Immature natural killer cell (primary cell): ENCODE data around the gene SPANXB1. TPM values are rescaled to one million over a fixed set of nuclear protein-coding genes. Genes with fewer than 3 reads are reported as not detected.
"Not testable (repeated sequence)": the region's sequence is repeated elsewhere in the genome, so short reads cannot be mapped to it uniquely, and the experiment has no call there.

Experiments used
- DNase-seq, 3 donors: peaks; one replicate each; pipeline ENCODE4 v3.0.0; 2022; ENCODE audit warnings: mixed read lengths in 1 of 3
- H3K27ac Mint-ChIP-seq, 6 donors: one replicate each; pipeline ENCODE4 v1.8.0; 2020; ENCODE audit warnings: mixed read lengths in 6 of 6, mild to moderate bottlenecking in 5 of 6, inconsistent platforms in 4 of 6, moderate library complexity in 3 of 6
- H3K27me3 Mint-ChIP-seq, 3 donors: one replicate each; pipeline ENCODE4 v1.8.0; 2020 to 2021; ENCODE audit warnings: low read depth in 3 of 3, mild to moderate bottlenecking in 3 of 3, mixed read lengths in 3 of 3, moderate library complexity in 3 of 3, inconsistent platforms in 1 of 3
- H3K36me3 Mint-ChIP-seq, 3 donors: one replicate each; pipeline ENCODE4 v1.8.0; 2020; ENCODE audit warnings: mixed read lengths in 3 of 3, inconsistent platforms in 2 of 3, mild to moderate bottlenecking in 2 of 3
- H3K4me1 Mint-ChIP-seq, 2 donors: one replicate each; pipeline ENCODE4 v1.8.0; 2020; ENCODE audit warnings: inconsistent platforms in 2 of 2, mild to moderate bottlenecking in 2 of 2, mixed read lengths in 2 of 2, moderate library complexity in 1 of 2
- H3K4me3 Mint-ChIP-seq, 5 donors: one replicate each; pipeline ENCODE4 v1.8.0; 2020; ENCODE audit warnings: mild to moderate bottlenecking in 5 of 5, mixed read lengths in 5 of 5, inconsistent platforms in 3 of 5, moderate library complexity in 3 of 5
- H3K9me3 Mint-ChIP-seq, 6 donors: one replicate each; pipeline ENCODE4 v1.8.0; 2020; ENCODE audit warnings: mild to moderate bottlenecking in 6 of 6, mixed read lengths in 6 of 6, inconsistent platforms in 4 of 6, moderate library complexity in 3 of 6
- polyA plus RNA-seq, 3 donors: library from polyadenylated mRNA; unstranded; fragments of 300-500 nt; fragmentation: Illumina TruSeq; gene quantifications; one replicate each; pipeline ENCODE4 v1.2.3, GENCODE V29; 2021

SPANXB1 gene, protein sequence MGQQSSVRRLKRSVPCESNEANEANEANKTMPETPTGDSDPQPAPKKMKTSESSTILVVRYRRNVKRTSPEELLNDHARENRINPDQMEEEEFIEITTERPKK
- not detected for polyA plus RNA-seq

DNA sequence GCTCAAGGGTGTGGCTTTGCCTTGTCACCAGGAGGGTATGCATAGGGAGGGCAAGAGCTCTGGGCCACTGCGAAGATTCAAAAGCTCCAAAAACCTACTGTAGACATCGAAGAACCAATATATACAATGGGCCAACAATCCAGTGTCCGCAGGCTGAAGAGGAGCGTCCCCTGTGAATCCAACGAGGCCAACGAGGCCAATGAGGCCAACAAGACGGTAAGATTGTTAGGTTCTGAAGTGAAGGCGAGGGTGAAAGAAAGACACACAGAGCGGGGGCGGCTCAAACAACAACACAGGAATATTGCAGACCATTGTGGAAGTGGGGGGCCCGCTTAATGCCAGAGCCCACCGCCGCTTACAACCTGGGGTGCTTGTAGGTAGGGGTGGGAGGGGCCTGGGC lies at the start of gene SPANXB1:
Gene SPANXB1, plus strand, starts transcription at position 27 of the 400 bp plus-strand sequence. Its CDS starts 100 bp downstream, at position 127.
- H3K4me3 Mint-ChIP-seq, DNase-seq, H3K36me3 Mint-ChIP-seq, H3K27me3 Mint-ChIP-seq, H3K9me3 Mint-ChIP-seq, H3K4me1 Mint-ChIP-seq, H3K27ac Mint-ChIP-seq: not testable (repeated sequence)

DNA sequence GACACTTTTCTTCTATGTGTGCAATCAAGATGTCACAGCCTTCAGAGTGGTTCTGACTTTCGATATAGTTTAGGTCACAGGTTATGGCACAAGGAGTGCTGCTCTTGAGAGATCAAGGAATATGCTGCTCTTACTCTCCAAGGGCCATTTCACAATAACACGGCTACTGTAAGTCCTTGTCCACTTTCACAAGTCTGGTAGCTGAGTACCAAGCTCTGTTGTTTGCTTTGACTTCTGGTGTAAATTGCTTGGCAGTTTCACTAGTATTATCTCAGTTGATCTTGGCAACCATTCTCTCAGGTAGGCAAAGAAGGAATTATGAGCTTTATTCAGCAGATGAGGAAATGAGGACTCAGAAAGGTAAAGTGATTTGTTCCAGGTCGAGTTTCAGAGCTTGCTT lies 35.4 kb upstream of the SPANXB1 start:
- Mint-ChIP-seq H3K4me3 (no peak overlapping the region), H3K36me3 (no peaks in the 10 kb centered on the region), H3K27ac (no peak overlapping the region), H3K27me3 (peaks cover 0 to 2% (median 0%) of the 10 kb centered on the region in 3 donors), H3K9me3 (peaks cover 0 to 2% (median 0%) of the 10 kb centered on the region in 6 donors), H3K4me1 (no peaks in the 10 kb centered on the region)
- no peak for DNase-seq

DNA sequence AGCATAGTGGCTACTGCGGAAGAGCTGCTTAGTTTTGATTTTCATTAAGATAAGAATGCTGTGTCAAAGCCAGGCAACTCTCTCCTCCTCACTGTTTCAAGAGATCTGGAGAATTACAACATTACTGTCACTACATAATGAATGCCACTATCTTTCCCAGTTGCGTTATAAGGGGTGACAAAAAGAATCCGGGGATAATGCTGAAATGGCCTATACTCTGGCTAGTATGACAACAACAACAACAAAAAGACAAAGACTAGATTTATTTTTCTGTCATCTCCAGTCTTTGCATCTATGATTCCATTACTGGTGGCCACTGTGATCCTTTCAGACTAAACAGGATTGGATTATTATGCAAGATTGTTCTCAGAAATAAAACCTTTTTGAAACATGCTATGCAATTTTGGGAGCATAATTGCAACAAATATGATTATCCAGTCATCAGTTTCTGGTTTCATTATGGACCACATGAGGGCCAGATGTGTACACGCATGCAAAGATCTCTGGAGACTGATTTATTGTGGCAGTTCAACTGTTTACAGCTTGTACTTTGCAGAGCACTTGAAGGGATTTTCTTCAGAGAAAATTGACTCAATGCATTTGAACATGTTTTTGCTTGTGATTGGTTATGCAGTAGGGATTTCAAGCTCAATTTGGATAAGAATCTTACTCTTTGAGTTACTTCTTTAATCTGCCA lies 31.1 kb upstream of the SPANXB1 start:
- Mint-ChIP-seq H3K4me3 (no peak overlapping the region), H3K27me3 (peaks cover 0 to 4% (median 0%) of the 10 kb centered on the region in 3 donors), H3K27ac (no peak overlapping the region), H3K36me3 (no peaks in the 10 kb centered on the region), H3K9me3 (no peaks in the 10 kb centered on the region), H3K4me1 (no peaks in the 10 kb centered on the region)
- no peak for DNase-seq

DNA sequence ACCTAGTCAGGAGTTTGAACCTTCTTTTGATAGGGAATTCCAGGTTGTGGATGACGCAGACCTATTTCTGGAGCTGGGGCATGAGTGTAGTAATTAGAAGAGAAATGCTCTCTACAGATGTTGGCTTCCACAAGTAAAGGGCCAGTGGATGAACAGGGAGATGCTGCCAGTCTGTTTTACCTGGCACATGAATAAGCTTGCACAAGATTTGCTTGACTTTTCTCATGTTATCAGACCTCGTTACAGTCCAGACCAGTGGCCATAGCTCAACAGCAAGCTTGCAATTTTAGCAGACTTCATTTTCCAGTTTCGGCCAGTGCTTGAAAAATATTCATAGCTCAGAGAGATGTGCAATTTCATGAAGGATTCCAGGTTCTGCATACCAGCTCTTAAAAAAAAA lies 26.9 kb upstream of the SPANXB1 start:
- H3K27me3 Mint-ChIP-seq: peaks cover 0 to 5% (median 0%) of the 10 kb centered on the region in 3 donors
- no peak overlapping the region for H3K4me3 Mint-ChIP-seq
- H3K4me1 Mint-ChIP-seq: no peaks in the 10 kb centered on the region
- DNase-seq: no peak
- H3K36me3 Mint-ChIP-seq: no peaks in the 10 kb centered on the region
- H3K27ac Mint-ChIP-seq: no peak overlapping the region
- no peaks in the 10 kb centered on the region for H3K9me3 Mint-ChIP-seq

DNA sequence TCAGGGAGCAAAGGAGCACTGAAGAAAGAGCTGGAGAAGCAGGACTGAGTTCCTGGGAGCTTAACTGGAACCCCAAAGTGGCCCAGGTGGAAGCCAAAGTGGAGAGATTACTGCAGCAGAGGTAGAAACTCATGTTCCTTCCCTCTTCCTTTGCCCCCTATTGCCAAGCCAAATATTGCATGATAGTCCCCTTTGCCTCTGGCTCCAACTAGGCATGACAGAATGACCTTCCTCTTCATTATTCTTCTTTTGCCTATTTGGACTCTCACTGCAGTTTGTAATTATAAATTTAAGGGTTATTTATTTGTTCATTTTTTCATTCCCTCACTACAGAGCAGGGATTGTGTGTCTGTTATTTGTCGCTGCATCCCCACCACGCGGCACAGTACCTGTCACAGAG lies 22.1 kb upstream of the SPANXB1 start:
- H3K4me1 Mint-ChIP-seq: no peaks in the 10 kb centered on the region
- H3K27ac Mint-ChIP-seq: no peak overlapping the region
- H3K9me3 Mint-ChIP-seq: no peaks in the 10 kb centered on the region
- no peaks in the 10 kb centered on the region for H3K36me3 Mint-ChIP-seq
- H3K27me3 Mint-ChIP-seq: peaks cover 0 to 5% (median 2%) of the 10 kb centered on the region in 3 donors
- DNase-seq: no peak
- no peak overlapping the region for H3K4me3 Mint-ChIP-seq

DNA sequence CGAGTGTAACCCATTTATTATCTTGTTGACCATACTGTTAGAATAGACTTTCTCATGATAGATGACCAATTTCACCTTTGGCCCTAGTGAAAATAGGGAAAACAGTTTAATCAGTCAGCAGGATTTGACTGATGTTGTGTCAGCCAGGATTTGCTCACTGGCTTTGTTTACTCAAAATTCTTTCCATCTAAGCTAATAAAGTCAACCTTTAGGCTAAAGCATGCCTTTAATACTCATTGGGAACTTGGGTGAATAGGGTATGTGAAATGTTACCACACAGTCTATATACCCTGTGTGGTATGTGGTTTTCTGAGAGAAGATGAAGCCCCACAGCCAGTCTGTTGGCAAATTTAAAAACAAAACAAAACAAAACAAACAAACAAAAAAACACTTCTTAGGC lies 18.7 kb upstream of the SPANXB1 start:
- Mint-ChIP-seq H3K27me3 (peaks cover 0 to 3% (median 2%) of the 10 kb centered on the region in 3 donors), H3K4me1 (no peaks in the 10 kb centered on the region), H3K27ac (no peak overlapping the region), H3K9me3 (peaks cover 0 to 1% (median 0%) of the 10 kb centered on the region in 6 donors), H3K4me3 (no peak overlapping the region), H3K36me3 (no peaks in the 10 kb centered on the region)
- DNase-seq: no peak

DNA sequence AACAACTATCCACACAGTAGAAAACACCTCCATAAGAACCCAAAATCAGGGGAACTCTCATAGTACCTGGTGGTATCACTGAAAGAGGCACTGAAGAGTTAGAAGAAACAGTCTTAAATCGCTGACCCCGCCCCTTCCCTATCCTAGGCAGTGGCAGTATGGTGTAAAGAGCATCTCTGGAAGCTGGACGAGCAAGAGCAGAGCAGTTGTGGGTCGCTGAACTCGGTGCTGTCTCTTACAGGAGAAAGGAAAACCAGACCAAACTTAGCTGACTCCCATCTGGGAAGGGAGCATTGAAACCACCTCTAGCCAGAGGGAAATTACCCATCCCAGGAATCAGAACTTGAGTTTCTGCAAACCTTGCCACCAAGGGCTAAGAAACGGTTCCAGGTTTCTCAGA lies 2.8 kb downstream of the SPANXB1 start:
- H3K27me3 Mint-ChIP-seq, H3K36me3 Mint-ChIP-seq, H3K4me3 Mint-ChIP-seq, H3K9me3 Mint-ChIP-seq, DNase-seq, H3K27ac Mint-ChIP-seq, H3K4me1 Mint-ChIP-seq: not testable (repeated sequence)

DNA sequence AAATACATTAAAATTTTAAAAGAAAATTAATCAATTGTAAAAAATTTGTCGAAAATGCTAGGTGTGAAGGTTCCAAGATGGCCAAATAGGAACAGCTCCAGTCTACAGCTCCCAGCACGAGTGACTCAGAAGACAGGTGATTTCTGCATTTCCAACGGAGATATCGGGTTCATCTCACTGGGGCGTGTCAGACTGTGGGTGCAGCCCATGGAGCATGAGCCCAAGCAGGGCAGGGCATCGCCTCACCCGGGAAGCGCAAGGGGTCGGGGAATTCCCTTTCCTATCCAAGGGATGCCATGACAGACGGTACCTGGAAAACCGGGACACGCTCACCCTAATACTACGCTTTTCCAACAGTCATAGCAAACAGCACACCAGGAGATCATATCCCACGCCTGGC lies 41.9 kb downstream of the SPANXB1 start:
- not testable (repeated sequence) for H3K4me3 Mint-ChIP-seq, H3K9me3 Mint-ChIP-seq, H3K36me3 Mint-ChIP-seq, DNase-seq, H3K27me3 Mint-ChIP-seq, H3K27ac Mint-ChIP-seq, H3K4me1 Mint-ChIP-seq

DNA sequence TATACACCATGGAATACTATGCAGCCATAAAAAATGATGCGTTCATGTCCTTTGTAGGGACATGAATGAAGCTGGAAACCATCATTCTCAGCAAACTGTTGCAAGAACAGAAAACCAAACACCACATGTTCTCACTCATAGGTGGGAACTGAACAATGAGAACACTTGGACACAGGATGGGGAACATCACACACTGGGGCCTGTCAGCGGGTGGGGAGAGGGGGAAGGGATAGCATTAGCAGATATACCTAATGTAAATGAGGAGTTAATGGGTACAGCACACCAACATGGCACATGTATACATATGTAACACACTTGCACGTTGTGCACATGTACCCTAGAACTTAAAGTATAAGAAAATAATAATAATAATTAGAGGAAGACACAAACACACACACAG lies 47.5 kb downstream of the SPANXB1 start:
- not testable (repeated sequence) for H3K4me3 Mint-ChIP-seq, H3K9me3 Mint-ChIP-seq, DNase-seq, H3K27ac Mint-ChIP-seq, H3K4me1 Mint-ChIP-seq, H3K27me3 Mint-ChIP-seq, H3K36me3 Mint-ChIP-seq

DNA sequence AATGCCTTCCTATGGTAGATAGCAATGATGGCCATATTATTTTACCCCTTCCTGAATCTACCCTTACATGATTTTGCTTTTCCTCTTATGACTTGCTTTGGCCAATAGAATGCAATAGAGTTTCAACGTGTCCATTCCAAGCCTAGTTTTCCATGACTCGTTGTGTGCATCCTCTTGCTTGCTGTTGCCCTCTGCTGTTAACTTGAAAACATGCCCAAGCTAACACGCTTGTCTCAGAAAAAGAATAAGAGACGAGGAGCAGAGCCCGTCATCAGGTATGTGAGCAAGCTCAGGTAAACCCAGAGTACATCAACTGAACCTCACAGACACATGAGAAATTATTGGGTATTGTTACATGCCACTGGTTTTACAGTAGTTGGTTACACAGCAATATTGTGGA lies 49.7 kb downstream of the SPANXB1 start:
- H3K4me1 Mint-ChIP-seq, DNase-seq, H3K27me3 Mint-ChIP-seq, H3K4me3 Mint-ChIP-seq, H3K36me3 Mint-ChIP-seq, H3K27ac Mint-ChIP-seq, H3K9me3 Mint-ChIP-seq: not testable (repeated sequence)

Other genes starting within 250 kb of the SPANXB1 start
- gene LDOC1, start 174.5 kb downstream of the SPANXB1 start, polyA plus RNA-seq: 10 to 100 TPM; 26.3 to 34.0 (median 26.4) TPM
- gene SPANXC, start 239.9 kb downstream of the SPANXB1 start, polyA plus RNA-seq: not detected